Measurements from ENCODE around the gene FBXO28. TPM values are rescaled to one million over a fixed set of nuclear protein-coding genes. Genes with fewer than 3 reads are reported as not detected.
"Not testable (repeated sequence)": the region's sequence is repeated elsewhere in the genome, so short reads cannot be mapped to it uniquely, and the experiment has no call there.

Gene FBXO28, protein sequence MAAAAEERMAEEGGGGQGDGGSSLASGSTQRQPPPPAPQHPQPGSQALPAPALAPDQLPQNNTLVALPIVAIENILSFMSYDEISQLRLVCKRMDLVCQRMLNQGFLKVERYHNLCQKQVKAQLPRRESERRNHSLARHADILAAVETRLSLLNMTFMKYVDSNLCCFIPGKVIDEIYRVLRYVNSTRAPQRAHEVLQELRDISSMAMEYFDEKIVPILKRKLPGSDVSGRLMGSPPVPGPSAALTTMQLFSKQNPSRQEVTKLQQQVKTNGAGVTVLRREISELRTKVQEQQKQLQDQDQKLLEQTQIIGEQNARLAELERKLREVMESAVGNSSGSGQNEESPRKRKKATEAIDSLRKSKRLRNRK
- polyA plus RNA-seq (ENCODE audit: insufficient read length in 12 of 12), result 10 to 100 TPM in 11 of 12 donors, not detected in 1; 12.3 to 23.5 (median 20.1) TPM
- long read RNA-seq, donor 1, full-length matches to known transcripts, result 9 of 19 reads
- long read RNA-seq, donor 1, partial matches to known transcripts, result 10 of 19 reads
- long read RNA-seq, donor 1, other reads (novel, unspliced or antisense), result 0 of 19 reads
- long read RNA-seq, donor 2, full-length matches to known transcripts, result 9 of 9 reads
- long read RNA-seq, donor 2, partial matches to known transcripts, result 0 of 9 reads
- long read RNA-seq, donor 2, other reads (novel, unspliced or antisense), result 0 of 9 reads
- long read RNA-seq, donor 3, full-length matches to known transcripts, result 2 of 2 reads
- long read RNA-seq, donor 3, partial matches to known transcripts, result 0 of 2 reads
- long read RNA-seq, donor 3, other reads (novel, unspliced or antisense), result 0 of 2 reads
- long read RNA-seq, donor 4, full-length matches to known transcripts, result 3 of 3 reads
- long read RNA-seq, donor 4, partial matches to known transcripts, result 0 of 3 reads
- long read RNA-seq, donor 4, other reads (novel, unspliced or antisense), result 0 of 3 reads
- long read RNA-seq, donor 5, full-length matches to known transcripts, result 6 of 6 reads
- long read RNA-seq, donor 5, partial matches to known transcripts, result 0 of 6 reads
- long read RNA-seq, donor 5, other reads (novel, unspliced or antisense), result 0 of 6 reads
- long read RNA-seq, donor 6, full-length matches to known transcripts, result 3 of 3 reads
- long read RNA-seq, donor 6, partial matches to known transcripts, result 0 of 3 reads
- long read RNA-seq, donor 6, other reads (novel, unspliced or antisense), result 0 of 3 reads
- long read RNA-seq, donor 7, partial matches to known transcripts, result 0 of 1 reads
- long read RNA-seq, donor 7, other reads (novel, unspliced or antisense), result 0 of 1 reads
- long read RNA-seq, donor 8, full-length matches to known transcripts, result 7 of 7 reads
- long read RNA-seq, donor 8, partial matches to known transcripts, result 0 of 7 reads
- long read RNA-seq, donor 8, other reads (novel, unspliced or antisense), result 0 of 7 reads
- long read RNA-seq, donor 9, full-length matches to known transcripts, result 2 of 2 reads
- long read RNA-seq, donor 9, partial matches to known transcripts, result 0 of 2 reads
- long read RNA-seq, donor 9, other reads (novel, unspliced or antisense), result 0 of 2 reads
- long read RNA-seq, donor 10, full-length matches to known transcripts, result 5 of 5 reads
- long read RNA-seq, donor 10, partial matches to known transcripts, result 0 of 5 reads
- long read RNA-seq, donor 10, other reads (novel, unspliced or antisense), result 0 of 5 reads
- long read RNA-seq, donor 11, full-length matches to known transcripts, result 3 of 12 reads
- long read RNA-seq, donor 11, partial matches to known transcripts, result 9 of 12 reads
- long read RNA-seq, donor 11, other reads (novel, unspliced or antisense), result 0 of 12 reads

DNA sequence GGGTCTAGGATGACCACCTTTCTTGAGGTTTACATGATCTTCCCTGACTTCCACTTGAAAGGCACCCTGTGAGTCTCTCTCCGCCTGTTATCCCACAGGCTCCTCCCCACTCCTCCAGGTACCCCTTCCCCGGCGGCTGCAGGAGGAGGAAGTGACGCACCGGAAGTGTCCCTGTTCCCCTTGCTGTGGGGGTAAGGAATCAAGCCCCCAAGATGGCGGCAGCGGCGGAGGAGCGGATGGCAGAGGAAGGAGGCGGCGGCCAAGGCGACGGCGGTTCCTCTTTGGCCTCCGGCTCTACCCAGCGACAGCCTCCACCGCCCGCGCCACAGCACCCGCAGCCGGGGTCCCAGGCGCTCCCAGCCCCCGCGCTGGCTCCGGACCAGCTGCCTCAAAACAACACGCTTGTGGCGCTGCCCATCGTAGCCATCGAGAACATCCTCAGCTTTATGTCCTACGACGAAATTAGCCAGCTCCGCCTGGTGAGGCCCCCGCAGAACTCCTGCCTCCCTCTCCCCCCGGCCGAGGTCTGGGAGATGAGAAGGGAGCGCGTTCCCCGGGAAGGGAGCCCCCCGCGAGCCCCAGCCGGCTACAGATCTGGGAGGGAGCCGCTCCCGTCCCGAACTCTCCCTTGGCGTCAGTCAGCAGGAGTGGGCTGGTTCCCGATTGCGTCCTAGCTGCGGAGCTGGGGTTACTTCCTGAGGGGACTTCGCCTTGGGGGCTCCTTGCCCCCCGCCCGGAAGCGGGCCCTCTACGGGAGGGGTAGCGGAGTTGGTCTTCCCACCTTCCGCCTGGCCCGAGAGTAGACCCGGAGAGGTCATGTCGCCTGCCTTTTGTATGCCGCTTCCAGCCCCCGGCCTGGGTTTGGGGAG lies at the start of gene FBXO28:
Gene FBXO28 (plus strand): TSS at position 194 of the 869 bp plus-strand sequence. CDS start 19 bp downstream, at position 213.
- DNase-seq, result peak; percentile 94

DNA sequence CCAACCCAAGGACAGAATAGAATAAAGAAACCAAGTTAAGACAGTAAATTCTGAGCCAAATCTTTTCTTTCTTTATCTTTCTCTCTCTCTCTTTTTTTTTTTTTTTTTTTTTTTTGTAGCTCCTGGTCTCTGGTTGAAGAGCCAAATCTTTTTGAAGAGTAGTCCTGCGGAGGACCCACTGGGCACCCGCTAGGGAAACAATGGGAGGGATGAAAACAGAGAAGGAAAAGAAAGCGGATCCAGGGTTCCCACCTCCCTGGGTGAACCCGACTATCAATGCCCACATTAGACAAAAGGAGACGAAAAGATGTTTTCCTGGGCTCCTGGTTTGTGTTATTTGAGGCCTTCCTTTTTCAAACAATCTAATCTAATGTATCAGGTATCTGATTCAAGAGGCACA lies 49.8 kb upstream of the FBXO28 start:
- DNase-seq, result no peak

DNA sequence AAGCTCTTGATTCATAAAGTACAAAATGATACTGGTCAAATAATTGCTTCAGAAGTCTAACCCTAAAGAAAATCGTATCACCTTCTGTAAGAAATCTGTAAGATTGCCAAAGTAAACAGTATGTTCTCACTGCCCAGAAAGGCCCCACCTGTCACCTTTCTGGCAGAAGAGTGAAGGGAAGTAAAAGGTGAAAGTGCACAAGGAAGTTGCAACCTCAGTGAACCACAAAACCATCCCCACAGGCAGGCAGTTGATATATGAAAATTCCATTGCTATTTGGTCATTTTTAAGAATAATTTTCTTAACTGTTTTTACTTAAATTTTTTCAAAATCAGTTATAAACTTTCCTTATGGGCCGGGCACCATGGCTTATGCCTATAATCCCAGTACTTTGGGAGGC lies 48.5 kb upstream of the FBXO28 start:
- no peak for DNase-seq

DNA sequence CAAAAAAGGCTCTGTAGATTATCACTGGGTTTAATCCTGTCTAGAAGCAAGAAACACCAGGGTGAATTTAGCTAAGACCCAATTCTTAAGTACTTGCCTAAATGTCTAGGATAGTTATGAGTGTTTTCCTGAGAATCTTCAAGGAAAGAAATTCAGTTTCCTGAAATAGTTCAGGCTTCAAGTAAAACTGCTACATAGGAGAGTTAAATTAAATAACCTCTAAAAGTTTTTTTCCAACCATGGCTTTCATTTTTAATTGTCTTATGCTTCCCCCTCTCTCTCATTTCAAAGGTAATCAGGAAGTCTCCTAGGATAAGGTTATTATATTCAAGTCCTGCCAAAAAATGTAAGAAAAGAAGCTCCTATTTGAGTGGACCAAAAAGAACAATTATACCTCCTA lies 46.7 kb upstream of the FBXO28 start:
- DNase-seq, result no peak

- no peak for DNase-seq
Observed at GRCh38 chr1:224067621-224068457, 46.1 kb upstream of the FBXO28 start.

GRCh38 chr1:224068458-224069072 lies 45.3 kb upstream of the FBXO28 start:
- no peak for DNase-seq

DNA sequence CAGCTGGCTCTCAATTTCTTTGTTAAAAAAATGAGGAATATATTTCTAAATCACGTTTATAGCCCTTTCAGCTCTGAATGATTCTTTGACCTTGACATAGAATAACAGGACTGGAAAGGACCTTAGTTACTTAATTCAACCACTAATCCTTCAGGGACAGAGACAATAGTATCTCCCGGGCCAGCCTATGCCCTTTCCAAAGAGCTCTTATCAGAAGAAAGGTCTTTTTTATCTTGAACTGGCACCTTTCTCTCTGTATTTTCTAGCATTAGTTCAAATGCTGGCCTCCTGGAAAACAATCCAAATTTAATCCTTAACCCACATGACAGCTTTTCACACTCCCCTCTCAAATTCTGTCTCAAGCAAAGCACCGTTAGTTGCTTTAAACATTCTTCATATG lies 44.8 kb upstream of the FBXO28 start:
- no peak for DNase-seq

DNA sequence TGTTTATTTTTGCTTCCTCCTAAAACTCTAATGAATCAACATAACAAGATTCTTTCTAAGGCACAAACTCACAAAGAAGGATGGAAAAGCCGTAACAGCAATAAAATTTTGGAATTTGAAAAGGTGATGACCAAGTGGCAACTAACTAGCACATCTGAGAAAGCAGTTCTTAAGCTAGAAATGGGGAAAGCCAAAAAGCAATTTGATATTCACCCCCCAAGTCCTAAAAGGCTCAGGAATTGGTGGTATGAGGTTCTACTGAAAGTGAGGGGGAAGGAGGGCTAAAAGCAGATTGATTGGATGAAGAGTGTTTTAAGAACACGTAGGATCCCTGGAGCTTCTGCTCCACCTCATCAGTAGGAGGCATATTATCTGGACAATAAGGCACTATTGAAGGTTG lies 43.4 kb upstream of the FBXO28 start:
- no peak for DNase-seq

DNA sequence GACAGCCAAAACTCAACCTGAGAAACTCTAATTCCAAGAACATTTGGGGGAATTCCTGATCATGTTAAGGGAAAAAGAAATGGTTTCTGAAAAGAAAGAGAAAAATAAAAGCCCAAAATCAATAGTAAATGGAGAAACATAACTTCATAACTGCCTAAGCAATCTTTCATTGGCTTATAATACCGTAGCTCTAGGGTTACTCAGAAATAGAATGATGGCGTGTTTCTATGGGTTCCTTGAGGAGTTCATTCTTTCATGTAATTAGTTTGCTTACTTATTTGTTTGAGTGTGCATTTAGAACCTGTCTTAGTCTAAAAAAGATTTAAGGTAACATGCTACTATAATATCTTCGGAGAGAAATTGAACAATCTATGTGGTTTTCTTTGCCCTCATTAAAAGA lies 37.5 kb upstream of the FBXO28 start:
- DNase-seq, result no peak

- DNase-seq, result not testable (repeated sequence)
Observed at GRCh38 chr1:224079644-224080043, 34.3 kb upstream of the FBXO28 start.

DNA sequence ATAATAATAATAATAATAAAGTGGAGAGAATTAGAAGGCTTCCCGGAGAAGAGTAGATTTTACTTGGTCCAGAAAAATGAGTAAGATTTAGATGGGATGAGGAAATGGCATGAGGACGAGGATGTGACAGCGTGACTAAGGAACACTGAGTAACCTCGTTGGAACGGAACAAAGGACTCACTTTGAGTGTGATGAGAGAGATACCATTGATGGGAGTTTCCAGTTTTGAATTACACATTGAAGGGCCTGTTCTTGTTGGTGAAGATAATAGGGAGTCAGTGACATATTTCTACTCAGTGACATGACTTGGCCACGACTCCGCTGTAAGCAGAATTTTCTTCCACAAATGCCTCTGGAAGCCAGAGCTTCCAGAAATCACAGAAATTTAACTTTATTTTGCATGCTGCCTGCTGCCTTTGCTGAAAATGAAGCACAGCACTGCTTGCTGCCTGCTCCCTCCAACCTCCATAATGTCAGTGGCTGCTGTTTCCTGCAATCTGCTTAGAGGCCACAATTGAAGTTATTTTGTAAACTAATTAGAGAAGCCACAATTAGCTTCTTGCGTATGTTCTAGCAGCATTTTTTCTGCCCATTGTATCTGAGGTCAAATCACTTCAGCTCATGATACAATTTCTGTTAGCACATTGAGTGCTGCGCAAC lies 33.7 kb upstream of the FBXO28 start:
- no peak for DNase-seq

GRCh38 chr1:224081604-224082003 lies 32.3 kb upstream of the FBXO28 start:
- no peak for DNase-seq

DNA sequence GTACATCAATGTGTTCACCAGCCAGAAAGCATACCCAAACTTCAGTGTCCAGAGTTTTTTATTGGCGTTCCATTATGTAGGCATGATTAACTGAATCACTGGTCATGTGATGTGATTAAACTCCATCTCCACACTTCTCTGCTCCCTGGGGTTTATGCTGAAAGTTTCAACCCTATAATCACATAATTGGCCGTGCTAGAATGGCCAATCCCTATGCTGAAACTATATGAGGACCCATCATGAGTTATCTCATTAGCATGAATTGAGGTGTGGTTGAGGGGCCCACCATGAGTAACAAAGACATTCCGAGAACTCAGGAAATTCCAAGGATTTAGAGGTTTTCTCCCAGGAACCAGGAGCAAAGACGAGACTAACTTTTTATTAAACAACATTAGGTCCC lies 31.8 kb upstream of the FBXO28 start:
- DNase-seq, result no peak

- DNase-seq, result no peak
Observed at GRCh38 chr1:224084867-224085266, 29.0 kb upstream of the FBXO28 start.

DNA sequence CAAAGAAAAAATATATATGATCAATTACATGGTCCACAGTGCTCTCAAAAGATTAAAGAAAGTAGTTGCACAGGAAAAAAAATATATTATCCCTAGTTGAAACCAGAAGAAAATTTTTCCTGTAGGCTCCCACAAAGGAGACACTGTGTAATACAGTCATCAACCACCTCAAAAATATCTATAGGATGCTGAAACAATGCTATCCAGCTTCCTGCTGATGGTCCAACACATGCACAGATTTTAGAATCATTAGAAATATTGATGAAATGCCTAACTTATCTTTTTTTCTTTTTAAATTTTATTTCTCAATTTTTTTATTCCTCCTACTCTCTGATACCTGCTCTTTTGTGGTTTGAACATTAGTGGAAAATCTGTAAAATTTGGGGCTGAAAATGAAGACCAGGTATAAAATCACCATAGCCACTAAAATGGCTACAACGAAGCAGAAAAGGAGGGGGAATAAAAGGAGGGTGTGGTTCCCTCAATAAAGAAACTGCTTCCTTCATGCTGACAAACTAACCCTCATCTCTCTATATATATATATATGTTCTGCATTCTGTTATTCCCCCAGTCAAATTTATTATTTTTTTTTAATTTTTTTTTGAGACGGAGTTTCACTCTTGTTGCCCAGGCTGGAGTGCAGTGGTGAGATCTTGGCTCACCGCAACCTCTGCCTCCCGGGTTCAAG lies 28.3 kb upstream of the FBXO28 start:
- DNase-seq, result no peak

DNA sequence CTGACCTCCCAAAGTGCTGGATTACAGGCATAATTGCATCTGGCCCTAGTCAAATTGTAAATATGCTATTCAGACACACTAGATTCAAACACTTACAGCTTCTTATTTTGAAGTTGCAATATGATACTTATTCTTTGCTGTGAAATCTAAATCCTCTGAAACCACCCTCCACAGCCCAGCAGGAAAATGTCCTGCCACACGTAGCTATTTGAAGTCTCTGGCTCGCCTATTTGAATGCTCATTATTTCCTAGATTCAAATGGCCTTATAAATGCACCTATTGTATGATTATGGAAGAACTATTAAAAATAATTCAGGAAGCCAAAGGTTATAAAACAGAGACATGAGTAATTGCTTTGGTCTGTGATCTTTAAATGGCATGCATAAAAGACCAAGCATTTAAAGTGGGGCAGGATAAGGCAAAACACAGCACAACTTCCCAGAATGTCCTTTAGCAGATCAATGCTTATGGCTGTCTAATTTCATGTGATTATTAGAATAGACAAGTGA lies 26.6 kb upstream of the FBXO28 start:
- no peak for DNase-seq

DNA sequence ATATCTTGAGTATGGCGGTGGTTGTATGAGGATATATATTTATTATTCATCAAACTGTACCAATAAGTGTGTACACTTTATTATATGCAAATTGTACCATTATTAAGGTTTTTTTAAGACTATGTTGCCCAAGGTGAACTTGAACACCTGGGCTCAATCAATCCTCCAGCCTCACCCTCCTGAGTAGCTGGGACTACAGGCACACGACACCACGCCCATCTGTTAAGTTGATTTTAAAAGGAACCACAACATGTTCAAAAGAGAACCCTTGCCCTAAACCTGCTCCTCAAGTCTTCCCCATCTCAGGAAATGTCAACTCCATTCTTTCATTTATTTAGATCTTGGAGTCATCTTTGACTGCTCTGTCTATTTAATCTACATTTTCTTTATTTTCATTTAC lies 24.3 kb upstream of the FBXO28 start:
- DNase-seq, result no peak
